Kidney epithelial cell (primary cell): ENCODE data around the gene CNKSR1. TPM values are rescaled to one million over a fixed set of nuclear protein-coding genes. Genes with fewer than 3 reads are reported as not detected.

Experiments used
- DNase-seq: peaks from one replicate; pipeline ENCODE4 v3.0.0-alpha.2; 2010; ENCODE audit warnings: low read depth
- H3K27me3 ChIP-seq: 2 replicates; pipeline ENCODE4 v1.6.0; 2011; ENCODE audit warnings: low read length; ENCODE audit not compliant: control insufficient read depth, insufficient read depth
- H3K36me3 ChIP-seq: 2 replicates; pipeline ENCODE4 v1.5.1; 2011; ENCODE audit warnings: low read length; ENCODE audit not compliant: control insufficient read depth, insufficient read depth
- H3K4me3 ChIP-seq: 2 replicates; pipeline ENCODE4 v1.5.1; 2011; ENCODE audit warnings: low read depth, mild to moderate bottlenecking, control low read depth, low read length
- total RNA-seq: library from RNA; depleted of rRNA; stranded (reverse); fragments of >200 nt; gene quantifications from 2 replicates; pipeline ENCODE4 v1.2.3, GENCODE V29; 2015
- TF ChIP-seq, protein P1 (sequence below): IDR thresholded peaks from 2 replicates; pipeline ENCODE4 v1.5.1; 2011; ENCODE audit warnings: mild to moderate bottlenecking, moderate library complexity, low read length, control low read depth, inconsistent platforms; ENCODE audit not compliant: insufficient read depth, poor library complexity, severe bottlenecking

The CNKSR1 gene
- total RNA-seq, 1 donor from 2014 or later: 15.2 TPM

DNA sequence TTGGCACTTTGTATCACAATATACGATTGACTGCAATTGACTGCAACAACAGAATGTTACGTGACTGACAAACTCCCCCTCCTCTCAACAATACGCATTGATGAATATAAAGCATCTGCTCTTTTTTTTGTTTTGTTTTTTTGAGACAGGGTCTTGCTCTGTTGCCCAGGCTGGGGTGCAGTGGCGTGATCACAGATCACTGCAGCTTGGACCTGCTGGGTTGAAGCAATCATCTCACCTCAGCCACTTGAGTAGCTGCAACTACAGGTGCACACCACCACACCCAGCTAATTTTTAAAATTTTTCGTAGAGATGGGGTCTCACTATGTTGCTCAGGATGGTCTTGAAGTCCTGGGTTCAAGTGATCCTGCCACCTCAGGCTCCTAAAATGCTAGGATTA, 35.4 kb downstream of the CNKSR1 start:
- Histone ChIP-seq H3K27me3 (no peaks in the 10 kb centered on the region), H3K4me3 (no peak overlapping the region), H3K36me3 (no peaks in the 10 kb centered on the region)
- DNase-seq: no peak
- TF ChIP-seq, protein P1, sequence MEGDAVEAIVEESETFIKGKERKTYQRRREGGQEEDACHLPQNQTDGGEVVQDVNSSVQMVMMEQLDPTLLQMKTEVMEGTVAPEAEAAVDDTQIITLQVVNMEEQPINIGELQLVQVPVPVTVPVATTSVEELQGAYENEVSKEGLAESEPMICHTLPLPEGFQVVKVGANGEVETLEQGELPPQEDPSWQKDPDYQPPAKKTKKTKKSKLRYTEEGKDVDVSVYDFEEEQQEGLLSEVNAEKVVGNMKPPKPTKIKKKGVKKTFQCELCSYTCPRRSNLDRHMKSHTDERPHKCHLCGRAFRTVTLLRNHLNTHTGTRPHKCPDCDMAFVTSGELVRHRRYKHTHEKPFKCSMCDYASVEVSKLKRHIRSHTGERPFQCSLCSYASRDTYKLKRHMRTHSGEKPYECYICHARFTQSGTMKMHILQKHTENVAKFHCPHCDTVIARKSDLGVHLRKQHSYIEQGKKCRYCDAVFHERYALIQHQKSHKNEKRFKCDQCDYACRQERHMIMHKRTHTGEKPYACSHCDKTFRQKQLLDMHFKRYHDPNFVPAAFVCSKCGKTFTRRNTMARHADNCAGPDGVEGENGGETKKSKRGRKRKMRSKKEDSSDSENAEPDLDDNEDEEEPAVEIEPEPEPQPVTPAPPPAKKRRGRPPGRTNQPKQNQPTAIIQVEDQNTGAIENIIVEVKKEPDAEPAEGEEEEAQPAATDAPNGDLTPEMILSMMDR: no peak

DNA sequence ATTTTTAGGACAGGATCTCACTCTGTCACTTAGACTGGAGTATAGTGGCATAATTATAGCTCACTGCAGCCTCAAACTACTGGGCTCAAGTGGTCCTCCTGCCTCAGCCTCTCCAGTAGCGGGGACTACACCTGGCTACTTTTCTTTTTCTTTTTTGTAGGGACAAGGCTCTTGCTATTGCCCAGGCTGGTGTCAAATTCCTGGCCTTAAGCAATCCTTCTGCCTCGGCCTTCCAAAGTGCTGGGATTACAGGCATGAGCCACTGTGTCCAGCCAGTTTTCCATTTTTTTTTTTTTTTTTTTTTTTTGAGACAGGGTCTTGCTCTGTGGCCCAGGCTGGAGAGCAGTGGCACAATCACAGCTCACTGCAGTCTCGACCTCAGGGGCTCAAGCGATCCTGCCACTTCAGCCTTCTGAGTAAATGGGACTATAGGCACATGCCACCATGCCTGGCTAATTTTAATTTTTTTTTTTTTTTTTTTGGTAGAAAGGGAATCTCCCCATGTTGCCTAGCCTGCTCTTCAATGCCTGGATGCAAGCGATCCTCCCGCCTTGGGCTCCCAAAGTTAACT, 36.1 kb downstream of the CNKSR1 start:
- TF ChIP-seq, protein P1: no peak
- Histone ChIP-seq H3K4me3 (no peak overlapping the region), H3K27me3 (no peaks in the 10 kb centered on the region), H3K36me3 (no peaks in the 10 kb centered on the region)
- no peak for DNase-seq

DNA sequence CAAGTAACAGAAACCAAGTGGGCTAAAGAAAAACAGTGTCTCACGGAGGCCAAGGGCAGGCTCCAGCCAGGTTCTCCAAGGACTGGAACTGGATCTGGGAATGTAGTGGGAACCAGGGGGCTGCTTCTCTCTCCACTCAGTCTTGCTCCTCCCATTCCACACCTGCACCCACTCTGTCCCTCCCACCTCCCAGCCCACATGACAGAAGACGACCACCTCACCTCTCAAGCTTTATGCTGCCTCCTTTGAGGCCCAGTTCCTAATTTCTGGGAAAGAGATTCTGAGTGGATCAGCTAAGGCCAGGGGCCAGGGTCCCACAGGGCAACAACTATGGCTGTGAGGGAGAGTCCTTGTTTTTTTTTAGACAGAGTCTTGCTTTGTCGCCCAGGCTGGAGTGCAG, 38.0 kb downstream of the CNKSR1 start:
- DNase-seq: no peak
- Histone ChIP-seq H3K4me3 (no peak overlapping the region), H3K36me3 (no peaks in the 10 kb centered on the region), H3K27me3 (no peaks in the 10 kb centered on the region)
- TF ChIP-seq, protein P1: no peak

DNA sequence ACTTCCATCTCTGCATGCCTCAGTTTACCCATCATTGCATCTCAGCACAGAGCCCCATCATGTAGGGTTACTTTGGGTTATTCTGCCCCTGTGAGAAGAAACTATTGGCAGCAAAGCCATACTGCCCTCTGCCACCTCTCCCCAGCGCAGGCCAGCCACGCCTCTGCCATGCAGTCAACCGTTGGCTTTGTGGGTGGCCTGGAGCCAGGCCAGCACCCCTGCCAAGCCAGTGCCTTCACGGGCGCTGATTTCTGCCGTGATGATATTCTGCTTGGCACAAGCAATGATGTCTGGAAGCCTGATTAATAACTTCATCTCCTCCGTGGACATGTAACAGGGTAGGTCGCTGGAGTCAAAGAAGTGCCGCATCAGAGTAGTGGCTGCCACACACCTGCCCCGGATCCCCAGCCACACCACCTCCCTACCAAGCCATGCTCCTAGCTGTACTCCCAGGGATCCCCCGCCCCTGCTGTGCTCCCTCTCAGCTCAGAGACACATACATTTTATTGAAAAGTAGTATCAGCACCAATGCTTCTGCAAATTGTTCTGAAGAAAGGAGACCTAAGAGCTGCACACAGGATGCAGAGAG, 41.7 kb downstream of the CNKSR1 start:
- DNase-seq: no peak
- no peaks in the 10 kb centered on the region for H3K27me3 ChIP-seq
- no peak overlapping the region for H3K4me3 ChIP-seq
- no peaks in the 10 kb centered on the region for H3K36me3 ChIP-seq
- TF ChIP-seq, protein P1: no peak

DNA sequence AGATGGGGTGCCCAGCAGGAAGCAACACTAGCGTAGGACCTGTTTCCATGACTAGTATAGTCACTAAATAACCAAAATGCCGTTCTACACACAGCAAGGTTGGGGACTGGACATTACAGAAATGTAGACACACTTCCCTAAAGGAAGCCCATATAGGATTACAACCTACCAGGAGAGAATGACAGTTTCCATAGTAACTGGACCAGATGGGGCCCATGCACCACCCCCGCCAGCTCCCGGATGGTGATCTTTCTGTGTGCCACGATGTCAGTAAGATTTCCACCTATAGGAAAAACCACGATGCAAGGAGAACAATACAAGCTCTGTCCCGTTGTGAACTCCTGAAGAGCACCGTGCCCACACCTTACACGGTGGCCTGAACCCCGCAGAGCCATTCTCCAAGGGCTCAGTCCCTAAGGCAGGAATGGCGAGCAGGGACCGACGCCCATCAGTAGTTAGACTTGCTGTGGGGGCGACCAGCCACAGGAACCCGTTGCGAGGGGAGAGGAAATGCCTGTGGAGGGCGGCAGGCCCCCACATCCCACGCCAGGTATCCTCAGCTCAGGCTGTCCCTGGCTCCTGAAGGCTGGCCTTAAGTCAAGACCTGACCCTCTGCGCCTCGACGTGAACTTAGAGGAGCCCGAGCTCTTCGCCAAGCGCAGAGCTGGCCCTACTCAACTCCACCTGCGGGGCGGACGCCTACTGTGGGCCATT, 43.1 kb downstream of the CNKSR1 start:
- no peak for DNase-seq
- no peak overlapping the region for H3K4me3 ChIP-seq
- no peaks in the 10 kb centered on the region for H3K36me3 ChIP-seq
- peaks cover 4% of the 10 kb centered on the region for H3K27me3 ChIP-seq
- TF ChIP-seq, protein P1: no peak
